ENCODE measurements around the gene SORBS2. TPM values are rescaled to one million over a fixed set of nuclear protein-coding genes. Genes with fewer than 3 reads are reported as not detected.

Gene SORBS2
- polyA plus RNA-seq, 2 of the 4 experiments (the other 2 are of a cell fraction): 0.23 to 0.90 TPM

- 79% methylated on average over 8 of the region's 8 CpGs for WGBS (ENCODE audit: missing lambda C conversion rate)
- ChIA-PET POLR2A (no interaction called here), CTCF (no interaction called here)
- ATAC-seq (no peak), FAIRE-seq (no peak), DNase-seq (ENCODE audit: low read depth in 1 of 2, low spot score in 1 of 2) (no peak)
- Histone ChIP-seq H3K4me2 (no peak overlapping the region), H3K4me3 (no peak overlapping the region), H3K9me3 (no peaks in the 10 kb centered on the region), H3K4me1 (no peaks in the 10 kb centered on the region), H3K27ac (no peak overlapping the region)
- TF ChIP-seq JUNB (IDR thresholded peaks at IDR 0.05): no peak
- TF ChIP-seq ZSCAN20 (CRISPR knock-in tag; IDR thresholded peaks at IDR 0.05): no peak
- TF ChIP-seq GATA3 (IDR thresholded peaks at IDR 0.05; ENCODE audit: borderline replicate concordance): no peak
- no peak for TF ChIP-seq RCOR1 (IDR thresholded peaks at IDR 0.05; ENCODE audit: low read depth, low read length)
Observed at GRCh38 chr4:185566425-185566824, 245.6 kb downstream of the SORBS2 start.

GRCh38 chr4:185565696-185566095, 246.3 kb downstream of the SORBS2 start:
- CTCF ChIA-PET: no interaction called here

GRCh38 chr4:185564349-185564748, 247.6 kb downstream of the SORBS2 start:
- DNase-seq (ENCODE audit: low read depth in 1 of 2, low spot score in 1 of 2): no peak
- H3K4me1 ChIP-seq: peaks cover 10% of the 10 kb centered on the region
- no peak for ATAC-seq
- H3K4me2 ChIP-seq: no peak overlapping the region
- H3K27ac ChIP-seq: no peak overlapping the region
- ChIA-PET CTCF (interaction anchor here (1.0 to 1.4 kb wide), 2 partner anchors 29 to 76 kb away, joined by 3 read pairs; partner anchors contain the start of gene PDLIM3), POLR2A (no interaction called here)
- H3K4me3 ChIP-seq: no peak overlapping the region
- 63% methylated on average over 3 of the region's 3 CpGs for WGBS (ENCODE audit: missing lambda C conversion rate)
- TF ChIP-seq TFCP2L1 (CRISPR knock-in tag; IDR thresholded peaks at IDR 0.05) (no peak), RAD21 (conservative IDR thresholded peaks at IDR 0.05 in 1 of 2, IDR thresholded peaks at IDR 0.05 in 1 of 2) (no peak), HEYL (CRISPR knock-in tag; IDR thresholded peaks at IDR 0.05) (no peak), ELK1 (IDR thresholded peaks at IDR 0.05; ENCODE audit: low read depth, low read length) (no peak), CHD2 (IDR thresholded peaks at IDR 0.05; ENCODE audit: low read length, partially characterized antibody) (no peak), BCL3 (IDR thresholded peaks at IDR 0.05) (no peak)
- H3K9me3 ChIP-seq: no peaks in the 10 kb centered on the region
- no peak for FAIRE-seq

More at GRCh38 chr4:185565696-185566095, 246.3 kb downstream of the SORBS2 start:
- POLR2A ChIA-PET: no interaction called here
- no peak for TF ChIP-seq NFE2L2 (conservative IDR thresholded peaks at IDR 0.05; ENCODE audit: low read length)
- TF ChIP-seq KDM1A (IDR thresholded peaks at IDR 0.05; ENCODE audit: low read depth): no peak
- TF ChIP-seq RAD21 (conservative IDR thresholded peaks at IDR 0.05 in 1 of 2, IDR thresholded peaks at IDR 0.05 in 1 of 2): no peak
- TF ChIP-seq CTCF (IDR thresholded peaks at IDR 0.05): no peak
- Histone ChIP-seq H3K4me3 (no peak overlapping the region), H3K4me2 (no peak overlapping the region), H3K27ac (no peak overlapping the region), H3K4me1 (no peaks in the 10 kb centered on the region), H3K9me3 (no peaks in the 10 kb centered on the region)
- WGBS (ENCODE audit: missing lambda C conversion rate): 54% methylated on average over 3 of the region's 3 CpGs
- DNase-seq (ENCODE audit: low read depth in 1 of 2, low spot score in 1 of 2) (no peak), FAIRE-seq (no peak), ATAC-seq (no peak)

- no peak overlapping the region for H3K27ac ChIP-seq
- H3K4me3 ChIP-seq: no peak overlapping the region
- ChIA-PET POLR2A (no interaction called here), CTCF (interaction anchor here (0.8 kb wide), 1 partner anchor 9 kb away, joined by 3 read pairs; no protein-coding TSS in a partner anchor)
- ATAC-seq: no peak
- no peaks in the 10 kb centered on the region for H3K9me3 ChIP-seq
- 60% methylated on average over 3 of the region's 3 CpGs for WGBS (ENCODE audit: missing lambda C conversion rate)
- peaks cover 13% of the 10 kb centered on the region for H3K4me1 ChIP-seq
- no peak for FAIRE-seq
- no peak for DNase-seq (ENCODE audit: low read depth in 1 of 2, low spot score in 1 of 2)
- H3K4me2 ChIP-seq: no peak overlapping the region
- TF ChIP-seq POLR2AphosphoS2 (conservative IDR thresholded peaks at IDR 0.05; ENCODE audit: low read length) (no peak), FOXS1 (CRISPR knock-in tag; IDR thresholded peaks at IDR 0.05) (no peak), PHF8 (IDR thresholded peaks at IDR 0.05; ENCODE audit: borderline replicate concordance, low read depth) (no peak), USF2 (IDR thresholded peaks at IDR 0.05) (no peak), NR3C1 (IDR thresholded peaks at IDR 0.05) (no peak), REST (IDR thresholded peaks at IDR 0.05) (no peak), ZNF302 (CRISPR knock-in tag; IDR thresholded peaks at IDR 0.05) (no peak), RARB (CRISPR knock-in tag; IDR thresholded peaks at IDR 0.05) (no peak)
Observed at GRCh38 chr4:185562531-185562930, 249.5 kb downstream of the SORBS2 start.
